Thymus (tissue), 14 donors: ENCODE results near the gene GOLGA8S. TPM values are rescaled to one million over a fixed set of nuclear protein-coding genes. Genes with fewer than 3 reads are reported as not detected.
A peak's percentile ranks its signal among the peaks of the same experiment; 100 is the strongest.
"Not testable (repeated sequence)": the region's sequence is repeated elsewhere in the genome, so short reads cannot be mapped to it uniquely, and the experiment has no call there.

ENCODE experiments used
- DNase-seq, 9 donors: peaks; one replicate each; pipeline ENCODE4 v3.0.0-alpha.2; 2013; ENCODE audit warnings: low spot score in 9 of 9, low read depth in 6 of 9, missing footprints in 1 of 9
- H3K27ac ChIP-seq, 2 donors: one replicate each; pipeline ENCODE4 v1.5.1; 2013; ENCODE audit warnings: control low read depth in 1 of 2, low read depth in 1 of 2, low read length in 1 of 2, mild to moderate bottlenecking in 1 of 2, moderate library complexity in 1 of 2
- H3K27me3 ChIP-seq, 2 donors: one replicate each; pipeline ENCODE4 v1.5.1; 2013; ENCODE audit warnings: low read length in 1 of 2; ENCODE audit not compliant: control insufficient read depth in 2 of 2, insufficient read depth in 1 of 2
- H3K36me3 ChIP-seq, 2 donors: one replicate each; pipeline ENCODE4 v1.5.1; 2013; ENCODE audit warnings: low read length in 1 of 2, mild to moderate bottlenecking in 1 of 2, moderate library complexity in 1 of 2; ENCODE audit not compliant: control insufficient read depth in 2 of 2, insufficient read depth in 2 of 2
- H3K4me1 ChIP-seq, 2 donors: one replicate each; pipeline ENCODE4 v1.5.1; 2013; ENCODE audit warnings: low read length in 2 of 2; ENCODE audit not compliant: control insufficient read depth in 2 of 2, insufficient read depth in 2 of 2
- H3K4me3 ChIP-seq, 2 donors: one replicate each; pipeline ENCODE4 v1.5.1; 2013; ENCODE audit warnings: low read length in 2 of 2, control low read depth in 1 of 2, mild to moderate bottlenecking in 1 of 2
- H3K9me3 ChIP-seq, 2 donors: one replicate each; pipeline ENCODE4 v1.5.1; 2013; ENCODE audit warnings: low read length in 1 of 2, mild to moderate bottlenecking in 1 of 2; ENCODE audit not compliant: control insufficient read depth in 2 of 2, insufficient read depth in 1 of 2
- WGBS: extraction: QIAGEN DNeasy Blood & Tissue Kit; methylation state at CpG from one replicate; pipeline ENCODE4 v1.1.7; 2013; 5-methylcytosine and 5-hydroxymethylcytosine counted together
- long read RNA-seq, 10 donors: transcript quantifications; one replicate each; lab custom pipeline, GENCODE V29; 2026
- polyA plus RNA-seq: library from polyadenylated mRNA; stranded (reverse); fragments of 200-250 nt; gene quantifications from one replicate; pipeline ENCODE4 v1.2.3, GENCODE V29; 2013
- total RNA-seq: library from RNA; stranded (reverse); fragments of 120-200 nt; gene quantifications from one replicate; pipeline ENCODE4 v1.2.4, GENCODE V29; 2013
- donor health status: healthy.

Gene GOLGA8S, protein sequence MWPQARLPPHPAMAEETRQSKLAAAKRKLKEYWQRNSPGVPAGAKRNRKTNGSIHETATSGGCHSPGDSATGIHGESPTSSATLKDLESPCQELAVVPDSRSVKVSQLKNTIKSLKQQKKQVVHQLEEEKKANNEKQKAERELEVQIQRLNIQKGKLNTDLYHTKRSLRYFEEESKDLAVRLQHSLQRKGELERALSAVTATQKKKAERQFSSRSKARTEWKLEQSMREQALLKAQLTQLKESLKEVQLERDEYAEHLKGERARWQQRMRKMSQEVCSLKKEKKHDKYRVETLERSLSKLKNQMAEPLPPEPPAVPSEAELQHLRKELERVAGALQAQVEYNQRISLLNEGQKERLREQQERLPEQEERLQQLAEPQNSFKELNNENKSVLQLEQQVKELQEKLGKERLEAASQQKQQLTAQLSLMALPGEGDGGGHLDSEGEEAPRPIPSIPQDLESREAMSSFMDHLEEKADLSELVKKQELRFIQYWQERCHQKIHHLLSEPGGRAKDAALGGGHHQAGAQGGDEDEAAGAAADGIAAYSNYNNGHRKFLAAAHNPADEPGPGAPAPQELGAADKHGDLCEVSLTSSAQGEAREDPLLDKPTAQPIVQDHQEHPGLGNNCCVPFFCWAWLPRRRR
- 0.05 TPM for total RNA-seq
- 0.23 TPM for polyA plus RNA-seq
- long read RNA-seq, donor 1: 0 reads
- long read RNA-seq, donor 2: 0 reads
- long read RNA-seq, donor 3: 0 reads
- long read RNA-seq, donor 4: 0 reads
- long read RNA-seq, donor 5: 0 reads
- long read RNA-seq, donor 6: 0 reads
- long read RNA-seq, donor 7: 0 reads
- long read RNA-seq, donor 8: 0 reads
- long read RNA-seq, donor 9: 0 reads
- long read RNA-seq, donor 10: 0 reads

DNA sequence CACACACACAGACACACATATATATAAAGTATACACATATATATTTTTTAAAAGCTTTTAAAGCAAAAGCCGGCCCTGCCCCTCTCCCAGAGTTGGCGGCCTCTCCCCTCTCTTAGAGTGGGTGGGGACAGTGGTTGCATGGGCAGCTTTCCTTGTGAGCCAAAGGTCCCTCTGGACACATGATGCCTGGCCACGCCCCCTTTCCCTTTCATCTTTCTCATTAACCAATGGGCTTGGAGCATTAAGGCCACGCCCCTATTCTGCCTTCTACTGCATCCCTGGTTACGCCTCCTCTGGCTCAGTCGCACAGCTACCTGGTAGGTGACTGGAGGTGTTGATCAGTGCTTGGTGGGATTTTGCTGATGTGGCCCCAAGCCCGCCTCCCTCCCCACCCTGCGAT, at the start of gene GOLGA8S:
Gene GOLGA8S (plus strand): TSS at position 301 of the 400 bp plus-strand sequence. CDS start 62 bp downstream, at position 363.
- not testable (repeated sequence) for H3K9me3 ChIP-seq, H3K27ac ChIP-seq, H3K4me1 ChIP-seq, H3K4me3 ChIP-seq, H3K27me3 ChIP-seq, H3K36me3 ChIP-seq, DNase-seq
- WGBS: no CpG with 5 or more reads among the region's 8 CpGs

DNA sequence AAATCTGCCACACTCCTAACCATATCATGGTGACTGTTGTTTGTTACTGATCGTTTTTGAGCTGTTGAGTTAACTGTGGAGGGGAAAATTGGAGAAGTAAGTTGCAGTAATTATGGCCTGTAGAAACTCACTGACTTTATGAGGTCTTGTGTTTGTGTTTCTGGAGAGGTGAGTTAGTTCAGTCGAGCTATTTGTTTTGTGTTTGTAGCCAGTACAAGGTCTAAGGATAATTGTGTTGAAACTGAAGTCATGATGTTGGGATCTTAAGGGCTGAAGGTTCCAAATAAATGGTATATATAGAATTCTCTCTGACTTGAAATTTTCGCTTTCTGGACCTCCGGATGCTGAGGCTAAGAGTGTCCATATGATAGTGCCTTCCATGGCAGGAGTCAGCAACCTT, 49.7 kb upstream of the GOLGA8S start:
- Histone ChIP-seq H3K4me3 (peak overlapping the region in 1 of 2 donors; percentile 54), H3K36me3 (peaks cover 3 to 14% of the 10 kb centered on the region in 2 donors)
- H3K4me1 ChIP-seq, H3K27me3 ChIP-seq, DNase-seq, H3K9me3 ChIP-seq, H3K27ac ChIP-seq: not testable (repeated sequence)
- 55% methylated on average over 4 of the region's 4 CpGs for WGBS

DNA sequence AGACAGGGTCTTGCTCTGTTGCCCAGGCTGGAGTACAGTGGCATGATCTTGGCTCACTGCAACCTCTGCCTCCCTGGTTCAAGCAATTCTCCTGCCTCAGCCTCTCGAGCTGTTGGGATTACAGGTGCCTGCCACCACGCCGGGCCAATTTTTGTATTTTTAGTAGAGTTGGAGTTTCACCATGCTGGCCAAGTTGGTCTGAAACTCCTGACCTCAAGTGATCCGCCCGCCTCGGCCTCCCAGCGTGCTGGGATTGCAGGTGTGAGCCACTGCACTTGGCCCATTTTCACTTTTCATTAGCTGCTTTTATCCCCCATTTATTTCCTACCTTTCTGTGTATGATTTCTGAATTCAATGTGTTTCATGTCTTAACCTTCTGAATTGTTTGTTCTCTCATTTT, 48.6 kb upstream of the GOLGA8S start:
- 97% methylated on average over 7 of the region's 7 CpGs for WGBS
- not testable (repeated sequence) for H3K27ac ChIP-seq, H3K27me3 ChIP-seq, H3K4me3 ChIP-seq, H3K9me3 ChIP-seq, H3K4me1 ChIP-seq, DNase-seq
- peaks cover 6 to 24% of the 10 kb centered on the region in 2 donors for H3K36me3 ChIP-seq

DNA sequence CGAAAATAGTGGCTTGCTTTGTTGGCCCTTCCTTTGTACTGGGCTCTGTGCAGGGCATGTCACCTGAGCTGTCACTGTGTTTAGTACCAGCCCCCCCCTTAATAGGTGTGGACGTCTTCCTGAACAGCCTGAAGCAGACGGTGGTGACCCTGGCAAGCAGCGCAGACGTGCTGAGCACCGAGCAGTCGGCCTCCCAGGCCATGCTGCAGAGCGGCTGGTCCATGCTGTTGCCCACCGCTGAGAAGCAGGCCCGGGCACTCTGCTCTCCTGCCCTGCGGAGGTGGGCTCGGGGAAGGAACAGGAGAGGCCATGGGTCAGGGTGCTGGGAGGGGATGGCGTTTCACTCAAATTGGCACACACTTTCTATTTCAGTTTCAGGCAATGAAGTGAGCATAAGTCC, 43.3 kb upstream of the GOLGA8S start:
- WGBS: 95% methylated on average over 13 of the region's 13 CpGs
- H3K36me3 ChIP-seq: peaks cover 10 to 28% of the 10 kb centered on the region in 2 donors
- not testable (repeated sequence) for H3K27me3 ChIP-seq, DNase-seq, H3K4me1 ChIP-seq, H3K9me3 ChIP-seq, H3K27ac ChIP-seq, H3K4me3 ChIP-seq

DNA sequence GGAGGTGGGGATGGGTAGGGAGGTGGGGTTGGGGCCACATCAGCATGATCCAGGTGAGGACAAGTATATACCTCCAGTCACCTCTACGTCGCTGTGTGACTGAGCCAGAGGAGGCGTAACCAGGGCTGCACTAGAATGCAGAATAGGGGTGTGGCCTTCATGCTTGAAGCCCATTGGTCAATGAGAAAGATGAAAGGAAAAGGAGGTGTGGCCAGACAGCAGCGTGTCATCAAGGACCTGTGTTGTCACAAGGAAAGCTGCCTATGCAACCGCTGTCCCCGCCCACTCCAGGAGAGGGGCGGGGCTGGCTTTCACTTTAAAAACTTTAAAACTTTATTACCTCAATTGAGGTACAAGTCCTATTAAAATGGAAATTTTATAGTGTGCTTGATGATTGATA, 20.5 kb upstream of the GOLGA8S start, which contains the start of gene GOLGA6L26:
Gene GOLGA6L26 (minus strand): TSS at position 101 of the 400 bp plus-strand sequence. CDS start 61 bp downstream, at position 40.
- not testable (repeated sequence) for H3K4me1 ChIP-seq, DNase-seq, H3K27ac ChIP-seq, H3K4me3 ChIP-seq, H3K9me3 ChIP-seq, H3K27me3 ChIP-seq, H3K36me3 ChIP-seq
- WGBS: no CpG with 5 or more reads among the region's 7 CpGs

DNA sequence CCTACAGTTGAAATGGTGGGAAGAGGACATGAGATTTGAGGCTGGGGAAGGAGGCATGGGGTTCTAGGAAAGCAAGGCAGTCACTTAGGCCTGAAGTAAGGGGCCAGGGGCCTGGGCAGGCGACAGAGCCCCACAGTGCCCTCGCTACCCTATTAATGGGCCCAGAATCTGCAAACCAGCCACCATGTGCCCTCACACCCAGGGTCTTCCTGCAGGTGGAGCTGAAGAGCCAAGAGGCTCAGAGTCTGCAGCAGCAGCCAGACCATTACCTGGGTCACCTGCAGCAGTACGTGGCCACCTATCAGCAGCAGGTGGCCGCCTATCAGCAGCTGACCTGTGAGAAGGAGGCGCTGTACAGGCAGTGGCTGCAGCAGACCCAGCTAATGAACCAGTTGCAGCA, 8.1 kb downstream of the GOLGA8S start:
- H3K9me3 ChIP-seq, H3K4me1 ChIP-seq, H3K36me3 ChIP-seq, H3K27me3 ChIP-seq, DNase-seq, H3K4me3 ChIP-seq, H3K27ac ChIP-seq: not testable (repeated sequence)
- 83% methylated on average over 1 of the region's 5 CpGs for WGBS

DNA sequence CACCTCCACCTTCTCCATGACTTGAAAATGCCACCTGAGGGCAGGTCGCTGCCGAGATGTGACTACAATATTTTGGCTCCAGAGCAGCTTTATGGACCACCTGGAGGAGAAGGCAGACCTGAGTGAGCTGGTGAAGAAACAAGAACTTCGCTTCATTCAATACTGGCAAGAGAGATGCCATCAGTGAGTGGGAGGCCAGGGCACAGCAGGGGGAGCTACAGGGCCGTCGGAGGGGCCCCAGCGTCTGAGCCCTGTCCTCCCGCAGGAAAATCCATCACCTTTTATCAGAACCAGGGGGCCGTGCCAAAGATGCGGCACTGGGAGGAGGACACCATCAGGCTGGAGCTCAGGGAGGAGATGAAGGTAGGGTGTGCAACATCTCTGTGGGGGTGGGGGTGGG, 9.7 kb downstream of the GOLGA8S start:
- WGBS: 67% methylated on average over 6 of the region's 9 CpGs
- H3K36me3 ChIP-seq, H3K4me1 ChIP-seq, H3K27ac ChIP-seq, H3K4me3 ChIP-seq, H3K27me3 ChIP-seq, DNase-seq, H3K9me3 ChIP-seq: not testable (repeated sequence)

DNA sequence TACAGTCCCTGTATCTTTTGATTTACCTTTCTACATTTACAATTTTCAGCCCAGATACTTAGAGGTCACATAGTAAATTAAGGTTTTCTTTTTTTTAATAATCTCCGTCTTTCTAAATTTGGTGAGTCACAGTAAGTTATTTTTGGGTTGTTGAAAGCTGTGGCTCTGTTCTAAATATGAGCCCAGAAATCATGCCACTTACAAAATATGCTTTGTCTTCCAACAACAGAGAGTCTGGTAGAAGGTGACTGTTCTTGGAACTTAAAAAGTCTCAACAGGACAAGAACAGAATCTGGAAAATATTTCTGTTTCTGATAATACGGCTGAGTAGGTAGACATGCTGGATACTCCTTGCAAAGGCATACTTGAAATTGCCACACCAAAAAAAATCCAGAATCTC, 16.0 kb downstream of the GOLGA8S start:
- no peak for DNase-seq
- Histone ChIP-seq H3K4me3 (no peak overlapping the region), H3K36me3 (no peaks in the 10 kb centered on the region), H3K27me3 (no peaks in the 10 kb centered on the region), H3K9me3 (no peaks in the 10 kb centered on the region), H3K4me1 (no peaks in the 10 kb centered on the region), H3K27ac (no peak overlapping the region)
- 97% methylated on average over 2 of the region's 2 CpGs for WGBS

DNA sequence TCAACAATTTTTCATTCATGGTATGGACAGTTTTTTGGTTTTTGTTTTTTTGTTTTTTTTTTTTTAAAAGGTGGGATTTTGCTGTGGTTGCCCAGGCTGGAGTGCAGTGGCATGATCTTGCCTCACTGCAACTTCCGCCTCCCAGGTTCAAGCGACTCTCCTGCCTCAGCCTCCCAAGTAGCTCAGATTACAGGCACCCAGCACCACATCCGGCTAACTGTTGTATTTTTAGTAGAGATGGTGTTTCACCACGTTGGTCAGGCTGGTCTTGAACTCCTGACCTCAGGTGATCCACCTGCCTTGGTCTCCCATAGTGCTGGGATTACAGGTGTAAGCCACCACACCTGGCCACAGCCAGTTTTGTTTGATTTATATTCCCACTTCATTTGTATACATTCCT, 16.6 kb downstream of the GOLGA8S start:
- not testable (repeated sequence) for H3K27me3 ChIP-seq, H3K36me3 ChIP-seq, H3K4me3 ChIP-seq, H3K4me1 ChIP-seq, DNase-seq, H3K27ac ChIP-seq, H3K9me3 ChIP-seq
- WGBS: 80% methylated on average over 4 of the region's 4 CpGs
